Coronary artery (tissue), 2 donors: ENCODE results near the gene LAMC3.

ENCODE experiments used
- DNase-seq: peaks from one replicate; pipeline ENCODE4 v3.0.0-alpha.2; 2017; ENCODE audit warnings: low spot score
- H3K27ac ChIP-seq, 2 donors: fragments of 200-600 bp; sonication (generic); one replicate each; pipeline ENCODE4 v1.5.1; 2016 to 2019
- H3K4me3 ChIP-seq: fragments of 200-600 bp; sonication (generic); 2 replicates; pipeline ENCODE4 v1.5.1; 2016; ENCODE audit warnings: mild to moderate bottlenecking, moderate library complexity
- CTCF ChIP-seq: fragments of 200-600 bp; sonication (generic); IDR thresholded peaks from one replicate; pipeline ENCODE4 v1.5.1; 2019; ENCODE audit warnings: antibody characterized with exemption

Gene LAMC3

GRCh38 chr9:131120620-131121228 is 111.8 kb downstream of the LAMC3 start:
- DNase-seq: no peak
- TF ChIP-seq CTCF: no peak
- Histone ChIP-seq H3K27ac (no peak overlapping the region), H3K4me3 (no peak overlapping the region)

- no peak for TF ChIP-seq CTCF
- no peak overlapping the region for H3K4me3 ChIP-seq
Observed at GRCh38 chr9:131121346-131121745, 112.4 kb downstream of the LAMC3 start.

GRCh38 chr9:131122158-131122557 is 113.2 kb downstream of the LAMC3 start:
- TF ChIP-seq CTCF: no peak
- no peak for DNase-seq

More at GRCh38 chr9:131121346-131121745, 112.4 kb downstream of the LAMC3 start:
- no peak for DNase-seq
- no peak overlapping the region for H3K27ac ChIP-seq

GRCh38 chr9:131125038-131125287 is 116.0 kb downstream of the LAMC3 start:
- peak overlapping the region; percentile 76 to 90 for H3K27ac ChIP-seq
- no peak for TF ChIP-seq CTCF
- DNase-seq: no peak
- peak overlapping the region; percentile 92 for H3K4me3 ChIP-seq

More at GRCh38 chr9:131122158-131122557, 113.2 kb downstream of the LAMC3 start:
- no peak overlapping the region for H3K4me3 ChIP-seq
- H3K27ac ChIP-seq: no peak overlapping the region

GRCh38 chr9:131125288-131126058 is 116.5 kb downstream of the LAMC3 start, which contains the start of gene NUP214:
Gene NUP214, plus strand, starts transcription at chr9:131125586. Its CDS starts 119 bp downstream, at chr9:131125705.
- peak within 1 kb of the TSS; percentile 76 to 90 for H3K27ac ChIP-seq
- H3K4me3 ChIP-seq: peak within 1 kb of the TSS; percentile 92
- DNase-seq: peak; percentile 99
- no peak for TF ChIP-seq CTCF

GRCh38 chr9:131126059-131126426 is 117.1 kb downstream of the LAMC3 start:
- H3K4me3 ChIP-seq: peak overlapping the region; percentile 92
- no peak for TF ChIP-seq CTCF
- DNase-seq: no peak
- peak overlapping the region; percentile 76 to 90 for H3K27ac ChIP-seq

- no peak for TF ChIP-seq CTCF
- no peak overlapping the region for H3K4me3 ChIP-seq
Observed at GRCh38 chr9:131129183-131129582, 120.2 kb downstream of the LAMC3 start.

More at GRCh38 chr9:131129183-131129582, 120.2 kb downstream of the LAMC3 start:
- H3K27ac ChIP-seq: no peak overlapping the region
- DNase-seq: no peak
